ENCODE measurements around the gene FIGNL1.

FIGNL1 gene

GRCh38 chr7:50449881-50450589 is at the start of gene FIGNL1:
Gene FIGNL1 (minus strand): TSS chr7:50450350. CDS start chr7:50447287, 3,063 bp downstream.
- DNase-seq = peak; percentile 56 to 87 (median 74)

GRCh38 chr7:50499092-50499491 is 48.9 kb upstream of the FIGNL1 start:
- DNase-seq = no peak

GRCh38 chr7:50497968-50498367 is 47.8 kb upstream of the FIGNL1 start:
- no peak for DNase-seq

- no peak for DNase-seq
Measured at GRCh38 chr7:50497068-50497642, 47.0 kb upstream of the FIGNL1 start.

GRCh38 chr7:50496569-50496968 is 46.4 kb upstream of the FIGNL1 start:
- no peak for DNase-seq

- DNase-seq = no peak
Measured at GRCh38 chr7:50495746-50496145, 45.6 kb upstream of the FIGNL1 start.

GRCh38 chr7:50492770-50493519 is 42.8 kb upstream of the FIGNL1 start:
- no peak for DNase-seq

GRCh38 chr7:50491943-50492342 is 41.8 kb upstream of the FIGNL1 start:
- DNase-seq = no peak

GRCh38 chr7:50491209-50491608 is 41.1 kb upstream of the FIGNL1 start:
- no peak for DNase-seq

- DNase-seq = no peak
Measured at GRCh38 chr7:50488379-50488778, 38.2 kb upstream of the FIGNL1 start.

- no peak for DNase-seq
Measured at GRCh38 chr7:50486512-50486911, 36.4 kb upstream of the FIGNL1 start.

- DNase-seq = no peak
Measured at GRCh38 chr7:50481867-50482266, 31.7 kb upstream of the FIGNL1 start.

GRCh38 chr7:50480797-50481196 is 30.6 kb upstream of the FIGNL1 start:
- no peak for DNase-seq

GRCh38 chr7:50479743-50480517 is 29.8 kb upstream of the FIGNL1 start:
- no peak for DNase-seq

GRCh38 chr7:50477640-50478039 is 27.5 kb upstream of the FIGNL1 start:
- DNase-seq = no peak

GRCh38 chr7:50476953-50477625 is 26.9 kb upstream of the FIGNL1 start:
- DNase-seq = no peak

- DNase-seq = no peak
Measured at GRCh38 chr7:50475340-50475739, 25.2 kb upstream of the FIGNL1 start.

- DNase-seq = no peak
Measured at GRCh38 chr7:50474382-50475160, 24.4 kb upstream of the FIGNL1 start.

GRCh38 chr7:50473531-50473930 is 23.4 kb upstream of the FIGNL1 start:
- no peak for DNase-seq

- no peak for DNase-seq
Measured at GRCh38 chr7:50472427-50472826, 22.3 kb upstream of the FIGNL1 start.

GRCh38 chr7:50471970-50472369 is 21.8 kb upstream of the FIGNL1 start:
- DNase-seq = no peak
